Tibial nerve (tissue), 4 donors: ENCODE measurements around the gene NT5C3A. TPM values are rescaled to one million over a fixed set of nuclear protein-coding genes. Genes with fewer than 3 reads are reported as not detected.

Experiments
- DNase-seq, 2 donors: peaks; one replicate each; pipeline ENCODE4 v3.0.0-alpha.2; 2019; ENCODE audit warnings: low spot score in 2 of 2
- H3K27ac ChIP-seq, 4 donors: fragments of 200-600 bp; sonication (generic) in 3 of 4; one replicate each; pipeline ENCODE4 v1.5.1; 2017 to 2019; ENCODE audit warnings: mild to moderate bottlenecking in 1 of 4
- H3K27me3 ChIP-seq, 2 donors: fragments of 200-600 bp; sonication (generic) in 1 of 2; one replicate each; pipeline versions ENCODE4 v1.5.1 to v1.6.0; 2017 to 2019
- H3K36me3 ChIP-seq, 3 donors: fragments of 200-600 bp; sonication (generic); one replicate each; pipeline ENCODE4 v1.5.1; 2018 to 2019
- H3K4me1 ChIP-seq, 4 donors: fragments of 200-600 bp; sonication (generic) in 3 of 4; one replicate each; pipeline ENCODE4 v1.5.1; 2017 to 2019
- H3K4me3 ChIP-seq, 4 donors: fragments of 200-600 bp; sonication (generic) in 3 of 4; one replicate each; pipeline ENCODE4 v1.5.1; 2017 to 2019; ENCODE audit warnings: mild to moderate bottlenecking in 1 of 4, moderate library complexity in 1 of 4
- H3K9me3 ChIP-seq, 4 donors: fragments of 200-600 bp; sonication (generic) in 3 of 4; one replicate each; pipeline ENCODE4 v1.5.1; 2017 to 2019
- EP300 ChIP-seq, 2 donors: sonication (generic); formaldehyde crosslinking; IDR thresholded peaks; one replicate each; pipeline ENCODE4 v1.6.1; 2017; ENCODE audit warnings: antibody characterized with exemption in 2 of 2, mild to moderate bottlenecking in 1 of 2
- POLR2A ChIP-seq, 2 donors: fragments of 450-650 bp; IDR thresholded peaks; one replicate each; pipeline ENCODE4 v1.6.1; 2017; ENCODE audit warnings: antibody characterized with exemption in 2 of 2, mild to moderate bottlenecking in 2 of 2, moderate library complexity in 2 of 2
- WGBS, 2 donors: methylation state at CpG; one replicate each; pipeline ENCODE4 v1.1.5; 2018; 5-methylcytosine and 5-hydroxymethylcytosine counted together
- total RNA-seq, 4 donors: library from RNA; depleted of rRNA; stranded (reverse); fragments of >200 nt; gene quantifications; one replicate each; pipeline ENCODE4 v1.1.0, GENCODE V29; 2016
- TF ChIP-seq, protein P1 (sequence below), 5 experiments: fragments of 200-600 bp in 3 of 5; fragments of 450-650 bp in 2 of 5; sonication (generic) in 3 of 5; IDR thresholded peaks; one replicate each; pipeline ENCODE4 v1.5.1; 2016 to 2019; ENCODE audit warnings: antibody characterized with exemption in 5 of 5, mild to moderate bottlenecking in 3 of 5, moderate library complexity in 2 of 5

NT5C3A gene
- total RNA-seq, 4 donors from 2014 or later: 18.6 to 41.3 (median 26.8) TPM

DNA sequence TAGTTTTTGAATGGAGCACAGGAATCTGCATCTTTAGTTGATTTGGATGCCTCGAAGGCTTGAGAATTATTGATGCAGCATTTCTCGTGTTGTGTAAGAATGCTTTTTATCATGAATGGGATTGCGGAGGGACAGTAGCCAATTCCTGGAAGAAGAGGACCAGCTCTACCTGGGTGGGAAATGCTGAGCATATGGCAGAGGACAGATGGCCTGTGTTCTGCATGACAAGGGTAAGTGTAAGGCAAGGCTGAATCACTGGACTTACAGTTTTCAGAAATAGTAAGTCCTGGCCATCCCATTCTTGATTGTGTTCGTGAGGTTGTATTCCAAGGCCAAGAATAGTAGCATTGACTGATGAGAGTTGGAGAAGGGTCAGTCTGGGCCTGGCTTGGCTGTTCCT lies 30.7 kb upstream of the NT5C3A start:
- no peak overlapping the region for H3K4me3 ChIP-seq
- no peaks in the 10 kb centered on the region for H3K27me3 ChIP-seq
- WGBS, 2 donors: 86 to 96% methylated on average over 4 of the region's 4 CpGs
- DNase-seq: no peak
- H3K9me3 ChIP-seq: no peaks in the 10 kb centered on the region
- no peaks in the 10 kb centered on the region for H3K4me1 ChIP-seq
- TF ChIP-seq, protein P1, sequence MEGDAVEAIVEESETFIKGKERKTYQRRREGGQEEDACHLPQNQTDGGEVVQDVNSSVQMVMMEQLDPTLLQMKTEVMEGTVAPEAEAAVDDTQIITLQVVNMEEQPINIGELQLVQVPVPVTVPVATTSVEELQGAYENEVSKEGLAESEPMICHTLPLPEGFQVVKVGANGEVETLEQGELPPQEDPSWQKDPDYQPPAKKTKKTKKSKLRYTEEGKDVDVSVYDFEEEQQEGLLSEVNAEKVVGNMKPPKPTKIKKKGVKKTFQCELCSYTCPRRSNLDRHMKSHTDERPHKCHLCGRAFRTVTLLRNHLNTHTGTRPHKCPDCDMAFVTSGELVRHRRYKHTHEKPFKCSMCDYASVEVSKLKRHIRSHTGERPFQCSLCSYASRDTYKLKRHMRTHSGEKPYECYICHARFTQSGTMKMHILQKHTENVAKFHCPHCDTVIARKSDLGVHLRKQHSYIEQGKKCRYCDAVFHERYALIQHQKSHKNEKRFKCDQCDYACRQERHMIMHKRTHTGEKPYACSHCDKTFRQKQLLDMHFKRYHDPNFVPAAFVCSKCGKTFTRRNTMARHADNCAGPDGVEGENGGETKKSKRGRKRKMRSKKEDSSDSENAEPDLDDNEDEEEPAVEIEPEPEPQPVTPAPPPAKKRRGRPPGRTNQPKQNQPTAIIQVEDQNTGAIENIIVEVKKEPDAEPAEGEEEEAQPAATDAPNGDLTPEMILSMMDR (IDR thresholded peaks at IDR 0.05): no peak
- no peak for TF ChIP-seq EP300 (IDR thresholded peaks at IDR 0.05)
- no peak for TF ChIP-seq POLR2A (IDR thresholded peaks at IDR 0.05)
- peaks cover 0 to 58% (median 18%) of the 10 kb centered on the region in 3 donors for H3K36me3 ChIP-seq
- H3K27ac ChIP-seq: no peak overlapping the region

DNA sequence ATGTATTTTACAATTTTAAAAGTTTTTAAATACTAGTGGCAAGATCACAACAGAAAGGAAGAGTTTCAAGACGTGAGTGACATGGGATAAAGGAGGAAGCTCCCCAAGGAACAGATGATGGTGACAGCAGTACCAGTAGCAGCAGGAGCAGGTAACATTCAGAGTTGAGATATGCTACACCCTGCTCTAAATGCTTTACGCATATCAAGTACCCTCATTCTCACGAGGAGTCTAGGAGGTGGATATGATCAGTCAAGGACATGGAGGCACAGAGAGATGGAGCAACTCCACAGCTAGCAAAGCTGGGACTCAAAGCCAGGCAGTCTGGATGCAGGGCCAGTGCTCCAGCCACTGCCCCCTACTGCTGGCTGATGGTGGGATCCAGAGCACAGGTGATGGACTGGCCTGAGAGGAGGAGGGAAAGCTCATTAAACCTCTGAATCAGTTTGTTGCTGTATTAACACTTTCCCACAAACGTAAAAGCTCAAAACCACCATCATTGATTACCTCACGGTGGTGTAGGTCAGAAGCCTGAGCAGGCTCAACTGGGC lies 29.1 kb upstream of the NT5C3A start:
- WGBS, 2 donors: 85 to 86% methylated on average over 5 of the region's 5 CpGs
- Histone ChIP-seq H3K27me3 (no peaks in the 10 kb centered on the region), H3K9me3 (no peaks in the 10 kb centered on the region), H3K4me1 (no peaks in the 10 kb centered on the region), H3K36me3 (peaks cover 0 to 43% (median 10%) of the 10 kb centered on the region in 3 donors), H3K4me3 (no peak overlapping the region), H3K27ac (no peak overlapping the region)
- TF ChIP-seq POLR2A (IDR thresholded peaks at IDR 0.05) (no peak), EP300 (IDR thresholded peaks at IDR 0.05) (no peak)
- TF ChIP-seq, protein P1 (IDR thresholded peaks at IDR 0.05): no peak
- DNase-seq: no peak

DNA sequence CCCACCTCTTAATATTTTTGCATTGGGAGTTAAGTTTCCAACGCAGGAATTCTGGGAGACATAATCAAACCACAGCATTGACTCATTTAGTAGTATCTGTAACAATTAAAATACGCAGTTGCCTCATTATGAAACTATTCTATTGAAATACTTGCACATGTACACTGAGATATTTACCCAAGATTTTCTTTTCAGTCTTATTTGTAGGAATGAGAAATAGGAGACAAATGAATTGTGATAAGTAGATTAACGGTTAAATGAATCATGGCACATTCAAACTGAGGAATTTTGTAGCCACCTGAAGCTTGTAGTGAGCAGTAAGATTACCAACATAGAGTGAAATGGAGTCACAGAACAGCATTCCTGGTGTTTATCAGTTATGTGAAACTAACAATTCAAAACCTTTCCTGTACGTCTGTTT lies 28.5 kb upstream of the NT5C3A start:
- Histone ChIP-seq H3K27me3 (no peaks in the 10 kb centered on the region), H3K4me3 (no peak overlapping the region), H3K36me3 (peaks cover 0 to 37% (median 8%) of the 10 kb centered on the region in 3 donors), H3K9me3 (no peaks in the 10 kb centered on the region), H3K27ac (no peak overlapping the region), H3K4me1 (no peaks in the 10 kb centered on the region)
- DNase-seq: no peak
- TF ChIP-seq, protein P1 (IDR thresholded peaks at IDR 0.05): no peak
- TF ChIP-seq POLR2A (IDR thresholded peaks at IDR 0.05): no peak
- WGBS, 2 donors: 83 to 87% methylated on average over 4 of the region's 4 CpGs

DNA sequence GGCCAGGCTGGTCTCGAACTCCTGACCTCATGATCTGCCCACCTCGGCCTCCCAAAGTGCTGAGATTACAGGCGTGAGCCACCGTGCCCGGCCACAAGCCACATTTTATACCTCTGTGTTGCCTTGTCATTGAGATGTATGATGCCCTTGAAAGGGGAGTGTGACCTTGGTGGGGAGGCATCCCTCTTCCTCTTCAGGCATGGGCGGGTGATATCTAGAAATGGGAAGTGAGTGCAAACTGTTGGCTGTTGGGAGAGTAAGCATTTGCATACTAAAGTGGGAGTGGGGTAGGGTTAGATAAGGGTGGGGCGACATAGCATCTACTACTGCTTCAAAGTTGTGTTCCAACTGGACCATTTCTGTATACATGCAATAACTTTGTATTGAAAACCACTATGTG lies 26.6 kb upstream of the NT5C3A start:
- H3K36me3 ChIP-seq: peaks cover 0 to 19% (median 0%) of the 10 kb centered on the region in 3 donors
- no peak overlapping the region for H3K4me3 ChIP-seq
- no peaks in the 10 kb centered on the region for H3K9me3 ChIP-seq
- TF ChIP-seq, protein P1 (IDR thresholded peaks at IDR 0.05): no peak
- TF ChIP-seq EP300 (IDR thresholded peaks at IDR 0.05) (no peak), POLR2A (IDR thresholded peaks at IDR 0.05) (no peak)
- DNase-seq: no peak
- H3K27me3 ChIP-seq: no peaks in the 10 kb centered on the region
- no peaks in the 10 kb centered on the region for H3K4me1 ChIP-seq
- 90 to 91% methylated on average over 7 of the region's 7 CpGs for WGBS, 2 donors
- no peak overlapping the region for H3K27ac ChIP-seq

DNA sequence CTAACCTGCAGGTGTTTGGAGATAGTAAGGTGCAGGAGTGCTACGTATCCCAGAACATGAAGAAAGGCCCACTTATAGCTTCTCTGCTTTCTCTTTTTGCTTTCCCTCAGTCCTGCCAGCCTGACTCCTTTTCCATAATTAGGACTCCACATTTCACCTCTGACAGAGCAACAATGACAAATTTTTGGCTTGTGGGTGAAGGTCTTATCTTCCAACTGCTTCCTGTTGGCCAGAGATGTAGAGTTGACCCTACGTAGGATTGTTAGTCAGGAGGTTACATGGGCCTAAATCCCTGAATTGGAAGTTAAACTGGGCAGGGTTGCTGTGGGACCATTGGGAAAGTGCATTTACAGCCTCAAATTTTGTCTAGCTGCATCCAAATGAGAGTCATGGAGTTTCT lies 25.3 kb upstream of the NT5C3A start:
- TF ChIP-seq POLR2A (IDR thresholded peaks at IDR 0.05) (no peak), EP300 (IDR thresholded peaks at IDR 0.05) (no peak)
- TF ChIP-seq, protein P1 (IDR thresholded peaks at IDR 0.05): no peak
- H3K27ac ChIP-seq: no peak overlapping the region

More for the DNA sequence above, 25.3 kb upstream of the NT5C3A start:
- H3K36me3 ChIP-seq: peaks cover 0 to 6% (median 0%) of the 10 kb centered on the region in 3 donors
- no peak overlapping the region for H3K4me3 ChIP-seq
- no peaks in the 10 kb centered on the region for H3K4me1 ChIP-seq
- H3K27me3 ChIP-seq: no peaks in the 10 kb centered on the region
- no peaks in the 10 kb centered on the region for H3K9me3 ChIP-seq
- DNase-seq: no peak
- WGBS, 2 donors: 83 to 95% methylated on average over 2 of the region's 2 CpGs
